Stimulated activated CD8-positive, alpha-beta memory T cell treated with anti-CD3 and anti-CD28 coated beads, Interleukin-15, amount 100 ng/mL, for 48 hours (primary cell): ENCODE data around the gene PKN2.
"Not testable (repeated sequence)": the region's sequence is repeated elsewhere in the genome, so short reads cannot be mapped to it uniquely, and the experiment has no call there.

ENCODE experiments used
- DNase-seq, 2 donors: peaks; one replicate each; pipeline ENCODE4 v3.0.0-alpha.2; 2020; ENCODE audit warnings: low read depth in 2 of 2

Gene PKN2

GRCh38 chr1:88680471-88680870 lies 3.6 kb upstream of the PKN2 start:
- no peak for DNase-seq

- DNase-seq, result no peak
These were observed 3.0 kb upstream of the PKN2 start for GRCh38 chr1:88680911-88681622.

- DNase-seq, result peak; percentile 55 to 62
These were observed 597 bp downstream of the PKN2 start for GRCh38 chr1:88684482-88685258.

GRCh38 chr1:88685259-88685620 lies 1.2 kb downstream of the PKN2 start:
- no peak for DNase-seq

DNA sequence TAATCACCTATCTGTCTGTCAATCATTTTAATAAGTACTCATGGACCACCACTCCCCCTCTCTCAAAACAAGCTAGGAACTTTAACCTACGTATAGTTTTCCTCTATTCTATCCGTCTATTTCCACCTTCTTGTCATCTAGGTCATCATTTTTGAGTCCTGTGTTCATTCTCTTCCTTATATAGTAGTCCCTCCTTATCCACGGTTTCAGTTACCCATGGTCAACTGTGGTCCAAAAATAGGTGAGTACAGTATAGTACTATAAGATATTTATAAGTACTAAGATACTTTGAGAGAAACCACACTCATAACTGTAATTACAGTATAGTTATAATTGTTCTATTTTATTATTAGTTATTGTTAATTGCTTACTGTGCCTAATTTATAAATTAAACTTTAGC lies 7.5 kb downstream of the PKN2 start:
- no peak for DNase-seq

- no peak for DNase-seq
These were observed 11.7 kb downstream of the PKN2 start for GRCh38 chr1:88695781-88696180.

DNA sequence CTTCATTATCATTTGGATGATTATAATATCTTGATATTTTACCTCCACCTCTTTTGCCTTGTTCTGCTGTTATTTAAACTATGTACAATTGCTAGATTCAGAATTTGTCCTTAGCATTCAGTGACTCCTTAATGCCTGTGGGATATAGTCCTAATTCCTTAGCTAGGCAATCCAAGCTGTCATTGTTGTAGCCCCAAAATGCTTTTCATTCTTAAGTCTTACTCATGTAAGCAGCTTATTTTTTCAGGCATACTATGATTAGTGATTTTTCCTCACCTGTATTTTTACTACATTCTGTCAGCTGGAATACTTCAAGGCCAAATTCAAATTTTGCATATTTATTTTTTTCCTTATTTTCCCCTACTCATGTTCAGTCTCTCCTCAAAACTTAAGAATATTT lies 13.4 kb downstream of the PKN2 start:
- no peak for DNase-seq

DNA sequence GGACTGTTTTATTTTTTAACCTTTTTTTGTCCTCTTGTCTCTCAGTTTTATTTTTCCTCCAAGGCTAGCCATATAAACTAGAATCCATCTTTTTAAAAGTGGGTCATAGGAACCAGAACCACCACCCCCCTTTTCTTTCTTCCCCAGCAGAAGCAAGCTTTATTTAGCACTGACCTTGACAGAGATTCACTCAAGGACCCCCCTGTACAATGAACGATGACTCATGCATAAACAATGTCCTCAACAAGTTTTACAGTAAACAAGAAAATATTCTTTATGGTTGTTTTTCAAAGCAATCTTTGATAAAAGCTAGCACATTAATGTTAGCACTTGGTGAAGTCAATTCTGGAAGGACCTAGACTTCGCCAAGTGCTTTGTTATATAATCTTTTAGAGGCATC lies 14.1 kb downstream of the PKN2 start:
- DNase-seq, result no peak

GRCh38 chr1:88698764-88699163 lies 14.7 kb downstream of the PKN2 start:
- DNase-seq, result no peak

DNA sequence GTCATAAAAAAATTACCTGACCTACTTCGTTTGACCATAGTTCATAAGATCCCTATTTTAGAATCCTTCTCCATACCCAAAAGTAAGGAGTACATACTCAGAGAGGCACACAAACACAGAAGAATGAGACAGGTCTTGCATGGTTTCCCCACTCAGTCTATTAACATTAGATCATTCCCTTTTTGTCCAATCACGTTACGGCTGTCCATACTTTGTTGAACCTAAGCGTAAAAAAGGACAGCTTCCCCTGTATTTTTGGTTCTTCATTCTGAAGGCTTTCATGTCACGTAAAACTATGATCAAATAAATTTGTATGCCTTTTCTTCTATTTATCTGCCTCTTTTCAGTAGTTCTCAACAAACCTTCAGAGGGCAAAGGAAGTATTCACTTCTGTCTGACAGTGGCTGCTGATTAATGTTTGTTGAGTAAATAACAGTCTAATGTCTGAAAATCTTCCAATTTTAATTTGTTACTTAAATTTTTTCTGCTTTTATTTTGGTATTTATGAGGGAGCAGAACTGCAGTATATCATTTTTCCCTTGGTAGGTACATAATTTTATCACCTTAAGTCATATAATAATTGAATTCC lies 16.4 kb downstream of the PKN2 start:
- no peak for DNase-seq

DNA sequence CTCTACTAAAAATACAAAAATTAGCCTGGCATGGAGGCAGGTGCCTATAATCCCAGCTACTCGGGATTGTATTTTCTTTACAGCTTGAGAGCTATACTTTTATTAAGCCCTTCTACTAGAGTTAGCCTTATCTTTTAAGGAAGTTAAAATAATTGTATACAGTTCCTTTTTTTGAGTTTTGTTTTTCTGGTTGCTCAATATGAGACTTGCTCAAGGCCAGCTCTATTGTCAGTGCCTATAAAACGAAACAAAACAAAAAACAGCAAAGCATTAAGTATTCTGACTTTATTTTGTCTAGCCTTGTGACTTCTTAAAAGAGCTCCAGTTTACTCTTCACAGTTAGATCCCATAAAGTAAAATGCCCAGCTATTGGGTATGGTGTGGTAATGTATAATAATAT lies 17.2 kb downstream of the PKN2 start:
- DNase-seq, result no peak

GRCh38 chr1:88701793-88702192 lies 17.7 kb downstream of the PKN2 start:
- not testable (repeated sequence) for DNase-seq

DNA sequence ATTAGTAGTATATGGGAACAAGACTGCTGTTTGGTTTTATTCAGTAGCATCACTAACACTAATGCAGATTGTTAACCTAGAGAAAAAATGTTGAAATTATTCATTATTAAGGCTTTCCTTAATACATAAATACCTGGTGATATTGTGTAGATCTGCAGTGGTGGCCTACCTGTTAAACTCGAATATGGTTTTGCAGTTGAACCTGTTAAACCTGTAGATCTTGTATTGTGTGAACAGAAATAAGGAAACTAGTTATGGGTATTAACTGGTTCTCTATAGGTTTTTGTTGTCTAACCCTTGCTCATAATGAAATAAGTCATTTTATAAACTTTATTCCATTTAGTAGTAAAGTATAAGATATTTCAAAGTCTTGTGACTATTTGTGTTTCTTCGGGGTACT lies 23.9 kb downstream of the PKN2 start:
- DNase-seq, result no peak

GRCh38 chr1:88712907-88713306 lies 28.8 kb downstream of the PKN2 start:
- DNase-seq, result not testable (repeated sequence)

DNA sequence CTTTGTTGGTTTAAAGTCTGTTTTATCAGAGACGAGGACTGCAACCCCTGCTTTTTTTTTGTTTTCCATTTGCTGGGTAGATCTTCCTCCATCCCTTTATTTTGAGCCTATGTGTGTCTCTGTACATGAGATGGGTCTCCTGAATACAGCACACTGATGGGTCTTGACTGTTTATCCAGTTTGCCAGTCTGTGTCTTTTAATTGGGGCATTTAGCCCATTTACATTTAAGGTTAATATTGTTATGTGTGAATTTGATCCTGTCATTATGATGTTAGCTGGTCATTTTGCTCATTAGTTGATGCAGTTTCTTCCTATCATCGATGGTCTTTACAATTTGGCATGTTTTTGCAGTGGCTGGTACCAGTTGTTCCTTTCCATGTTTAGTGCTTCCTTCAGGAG lies 32.5 kb downstream of the PKN2 start:
- DNase-seq, result not testable (repeated sequence)

GRCh38 chr1:88722492-88722891 lies 38.4 kb downstream of the PKN2 start:
- no peak for DNase-seq

DNA sequence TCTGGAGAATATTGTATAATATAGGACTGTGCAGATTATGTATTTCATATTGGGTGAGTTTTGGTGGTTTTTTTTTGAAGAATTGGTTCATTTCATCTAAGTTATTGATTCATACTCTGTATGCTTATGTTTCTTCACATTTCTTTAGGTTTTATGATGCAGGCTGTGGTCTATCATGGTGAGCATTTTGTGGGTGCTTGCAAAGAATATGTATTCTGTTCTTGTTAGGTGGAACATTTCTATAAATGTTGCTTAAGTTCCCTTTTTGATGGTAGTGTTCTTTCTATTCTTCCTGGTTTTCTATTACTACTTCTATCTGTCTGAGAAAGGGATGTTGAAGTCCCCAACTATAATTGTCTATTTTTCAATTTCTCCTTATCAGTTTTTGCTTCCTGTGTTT lies 42.6 kb downstream of the PKN2 start:
- no peak for DNase-seq

DNA sequence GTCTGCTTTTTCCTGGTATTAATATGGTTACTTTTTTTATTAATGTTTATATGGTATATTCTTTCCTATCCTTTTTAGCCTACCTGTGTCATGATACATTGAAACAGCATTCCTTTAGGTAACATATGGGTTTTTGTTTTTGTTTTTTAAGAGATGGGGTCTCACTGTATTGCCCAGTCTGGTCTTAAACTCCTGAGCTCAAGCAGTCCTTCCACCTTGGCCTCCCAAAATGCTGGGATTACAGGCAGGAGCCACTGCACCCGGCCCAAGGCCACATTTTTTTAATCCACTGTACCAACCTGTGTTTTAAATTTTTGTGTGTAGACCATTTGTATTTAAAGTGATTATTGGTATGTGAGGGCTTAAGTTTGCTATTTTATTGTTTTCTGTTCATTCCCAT lies 43.1 kb downstream of the PKN2 start:
- no peak for DNase-seq

DNA sequence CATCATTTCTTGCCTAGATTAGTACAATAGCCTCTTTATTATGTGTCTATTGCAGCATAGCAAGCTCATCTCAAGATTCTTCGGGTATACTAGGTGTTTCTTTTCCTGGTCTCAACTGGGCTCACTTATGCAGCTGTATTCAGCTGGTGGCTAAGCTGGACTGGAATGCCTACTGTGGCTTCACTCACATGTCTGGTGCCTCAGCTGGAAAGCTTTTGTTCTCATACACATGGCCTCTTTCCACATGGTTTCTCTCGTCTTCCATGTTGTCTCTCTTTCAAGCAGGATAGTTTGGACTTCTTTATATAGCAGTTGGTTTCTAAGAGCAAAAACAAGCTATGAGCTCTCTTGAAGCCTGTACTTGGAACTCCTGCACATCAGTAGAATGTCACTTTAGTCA lies 45.2 kb downstream of the PKN2 start:
- no peak for DNase-seq

DNA sequence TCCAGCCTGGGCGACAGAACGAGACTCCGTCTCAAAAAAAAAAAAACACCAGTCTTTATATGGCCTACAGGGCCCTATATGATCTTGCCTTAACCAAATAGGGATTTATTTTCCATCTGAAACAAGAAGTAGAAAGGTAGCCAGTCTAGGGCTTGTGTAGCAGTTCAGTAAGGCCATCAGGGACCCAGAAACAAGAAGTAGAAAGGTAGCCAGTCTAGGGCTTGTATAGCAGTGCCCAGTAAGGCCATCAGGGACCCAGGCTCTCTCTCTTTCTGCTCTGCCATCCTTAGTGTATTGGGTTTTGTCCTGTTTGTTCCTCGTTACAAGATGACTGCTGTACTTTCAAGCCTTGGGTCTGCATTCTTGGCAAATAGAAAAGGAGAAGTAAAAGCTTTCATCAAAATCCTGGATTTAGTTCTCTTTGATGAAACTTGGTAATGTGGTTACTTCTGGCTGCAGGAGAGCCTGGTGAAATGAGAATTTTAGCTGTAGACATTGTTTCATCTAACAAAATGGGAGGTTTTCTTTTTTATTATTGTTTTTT lies 46.1 kb downstream of the PKN2 start:
- no peak for DNase-seq

DNA sequence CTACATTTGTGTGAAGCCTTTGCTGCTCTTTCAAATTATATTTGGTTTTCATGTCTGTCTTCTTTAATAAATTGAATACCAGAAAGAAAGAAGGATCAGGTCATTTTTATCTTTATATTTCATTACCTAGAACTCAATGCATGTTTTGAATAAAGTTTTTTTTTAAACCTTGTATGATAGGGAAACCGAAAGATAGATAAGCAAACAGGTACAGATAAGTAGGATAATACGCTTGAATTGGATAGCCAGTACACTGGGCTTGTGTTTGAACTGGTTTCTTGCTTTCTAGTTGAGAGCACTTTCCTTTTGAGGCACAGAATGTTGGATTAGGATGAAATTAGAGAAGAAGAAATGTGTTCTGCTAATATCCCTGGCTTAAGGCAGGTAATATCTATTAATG lies 46.9 kb downstream of the PKN2 start:
- no peak for DNase-seq

DNA sequence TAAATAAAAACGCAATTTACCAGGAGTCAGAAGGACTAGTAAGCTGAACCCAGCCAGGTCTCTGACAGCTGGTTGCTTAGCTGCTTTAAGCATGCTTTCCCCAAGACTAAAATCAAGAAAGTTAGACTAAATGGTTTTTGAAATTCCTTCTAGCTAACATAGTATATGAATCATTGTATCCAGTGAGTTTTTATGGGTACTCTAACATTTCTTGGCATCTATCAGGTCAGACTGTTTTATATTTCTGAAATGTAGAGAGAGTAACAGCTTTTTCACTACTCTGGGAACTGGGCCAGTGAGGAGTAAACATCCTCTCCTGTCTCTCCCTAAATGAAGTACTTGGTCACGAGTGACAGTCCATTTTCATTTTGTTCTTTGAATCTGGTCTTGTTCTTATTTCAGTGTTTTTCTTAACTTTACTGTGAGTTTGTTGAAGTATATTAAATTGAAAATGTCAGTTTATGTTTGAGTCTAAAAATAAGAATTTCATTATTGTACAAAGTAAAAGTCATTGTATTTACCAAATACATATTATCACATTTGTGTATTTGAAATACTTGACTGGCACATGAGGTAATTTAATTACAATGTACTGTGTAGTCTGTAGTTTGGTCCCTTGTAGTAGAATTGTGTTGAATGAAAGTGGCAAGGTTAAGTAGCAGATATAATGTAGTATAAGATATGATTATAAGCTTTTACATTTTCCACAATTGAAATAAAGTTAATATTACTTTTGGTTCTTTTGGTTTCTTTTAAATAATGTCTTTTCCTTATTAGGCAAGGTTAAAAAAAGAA lies 47.6 kb downstream of the PKN2 start:
- no peak for DNase-seq
